VCaP (cell line): ENCODE data around the gene HRAS.

ENCODE experiments used
- H3K27ac ChIP-seq: fragments of 450-650 bp; 2 replicates; pipeline ENCODE4 v1.5.1; 2017
- TF ChIP-seq, protein P1 (sequence below): fragments of 450-650 bp; conservative IDR thresholded peaks from 2 replicates; pipeline ENCODE4 v1.5.1; 2017; ENCODE audit warnings: mild to moderate bottlenecking, moderate library complexity

HRAS gene

DNA sequence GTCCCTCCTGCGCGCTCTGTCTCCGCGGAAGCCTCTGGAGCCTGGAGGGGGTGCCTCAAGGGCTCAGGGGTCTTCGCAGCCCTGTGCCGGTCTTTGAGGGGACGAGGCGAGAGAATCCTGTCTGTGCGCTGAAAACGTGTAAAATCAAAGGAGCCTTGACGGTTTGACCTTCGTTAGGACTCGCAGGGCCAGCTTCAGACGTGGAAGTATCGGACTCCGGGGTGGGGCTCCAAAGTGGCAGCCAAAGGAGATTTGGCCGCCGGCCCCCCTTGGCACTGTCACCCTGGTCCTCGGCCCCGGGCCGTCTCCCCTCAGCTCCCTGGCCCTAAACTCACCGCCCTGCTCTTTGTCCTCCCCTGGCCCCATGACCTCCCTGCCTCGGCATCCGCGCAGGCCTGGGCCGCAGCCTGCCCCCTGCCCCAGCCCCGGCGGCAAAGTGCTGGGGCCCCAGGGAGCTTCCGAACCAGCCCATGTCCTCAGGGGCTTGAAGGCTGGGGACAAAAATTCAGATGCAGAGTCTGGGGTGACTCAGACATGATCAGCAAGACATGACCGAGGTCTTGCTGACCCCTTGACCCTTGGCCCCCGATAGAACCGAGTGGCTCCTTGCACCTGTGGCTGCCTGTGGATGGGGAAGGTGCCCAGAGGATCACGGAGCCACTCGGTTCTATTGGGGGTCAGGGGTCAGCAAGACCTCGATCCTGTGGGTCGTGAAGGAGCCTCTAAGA, 33.9 kb upstream of the HRAS start:
- peak overlapping the region; percentile 89 for H3K27ac ChIP-seq
- TF ChIP-seq, protein P1, sequence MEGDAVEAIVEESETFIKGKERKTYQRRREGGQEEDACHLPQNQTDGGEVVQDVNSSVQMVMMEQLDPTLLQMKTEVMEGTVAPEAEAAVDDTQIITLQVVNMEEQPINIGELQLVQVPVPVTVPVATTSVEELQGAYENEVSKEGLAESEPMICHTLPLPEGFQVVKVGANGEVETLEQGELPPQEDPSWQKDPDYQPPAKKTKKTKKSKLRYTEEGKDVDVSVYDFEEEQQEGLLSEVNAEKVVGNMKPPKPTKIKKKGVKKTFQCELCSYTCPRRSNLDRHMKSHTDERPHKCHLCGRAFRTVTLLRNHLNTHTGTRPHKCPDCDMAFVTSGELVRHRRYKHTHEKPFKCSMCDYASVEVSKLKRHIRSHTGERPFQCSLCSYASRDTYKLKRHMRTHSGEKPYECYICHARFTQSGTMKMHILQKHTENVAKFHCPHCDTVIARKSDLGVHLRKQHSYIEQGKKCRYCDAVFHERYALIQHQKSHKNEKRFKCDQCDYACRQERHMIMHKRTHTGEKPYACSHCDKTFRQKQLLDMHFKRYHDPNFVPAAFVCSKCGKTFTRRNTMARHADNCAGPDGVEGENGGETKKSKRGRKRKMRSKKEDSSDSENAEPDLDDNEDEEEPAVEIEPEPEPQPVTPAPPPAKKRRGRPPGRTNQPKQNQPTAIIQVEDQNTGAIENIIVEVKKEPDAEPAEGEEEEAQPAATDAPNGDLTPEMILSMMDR, result no peak

DNA sequence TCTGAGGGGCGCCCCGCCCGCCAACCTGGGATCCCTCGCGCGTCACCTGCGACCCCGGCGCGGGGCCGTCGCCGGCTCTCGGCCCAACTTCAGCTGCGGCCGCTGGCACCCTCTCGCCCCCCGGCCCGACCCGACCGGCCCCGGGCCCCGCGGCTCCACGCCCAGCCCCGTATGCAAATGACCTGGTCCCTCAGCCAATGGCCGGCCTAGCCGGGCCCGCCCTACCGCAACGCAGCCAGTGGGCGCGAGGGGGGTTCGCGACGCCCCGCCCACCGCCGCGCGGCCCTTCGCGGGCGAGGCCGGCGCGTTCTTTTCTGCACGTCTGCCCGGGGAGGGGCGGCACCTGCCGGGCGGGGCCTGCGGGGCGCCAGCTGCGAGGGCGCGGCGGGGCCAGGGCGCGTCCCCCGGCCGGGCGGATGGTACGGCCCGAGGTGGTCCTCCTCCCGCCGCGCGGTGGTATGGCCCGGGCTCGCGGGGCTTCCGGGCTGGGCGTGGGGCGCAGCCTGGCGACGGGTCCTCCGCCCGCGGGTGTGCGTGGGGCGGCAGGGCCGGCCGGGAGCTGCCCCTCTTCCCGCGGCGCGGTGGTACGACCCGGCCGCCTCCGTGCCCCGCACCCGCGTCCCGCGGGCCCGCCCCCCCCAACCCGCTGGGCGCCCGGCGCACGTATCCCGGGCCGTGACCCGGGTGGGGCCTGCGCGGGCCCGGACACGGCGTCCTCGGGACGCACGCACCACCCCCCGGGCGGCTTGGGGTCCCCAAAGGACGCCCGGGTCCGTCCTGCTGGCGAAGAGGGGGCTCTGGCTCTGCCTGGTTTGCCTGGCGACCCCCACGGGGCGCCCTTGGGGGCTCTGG, 33.2 kb upstream of the HRAS start:
- H3K27ac ChIP-seq, result peak overlapping the region; percentile 89
- TF ChIP-seq, protein P1, result no peak

DNA sequence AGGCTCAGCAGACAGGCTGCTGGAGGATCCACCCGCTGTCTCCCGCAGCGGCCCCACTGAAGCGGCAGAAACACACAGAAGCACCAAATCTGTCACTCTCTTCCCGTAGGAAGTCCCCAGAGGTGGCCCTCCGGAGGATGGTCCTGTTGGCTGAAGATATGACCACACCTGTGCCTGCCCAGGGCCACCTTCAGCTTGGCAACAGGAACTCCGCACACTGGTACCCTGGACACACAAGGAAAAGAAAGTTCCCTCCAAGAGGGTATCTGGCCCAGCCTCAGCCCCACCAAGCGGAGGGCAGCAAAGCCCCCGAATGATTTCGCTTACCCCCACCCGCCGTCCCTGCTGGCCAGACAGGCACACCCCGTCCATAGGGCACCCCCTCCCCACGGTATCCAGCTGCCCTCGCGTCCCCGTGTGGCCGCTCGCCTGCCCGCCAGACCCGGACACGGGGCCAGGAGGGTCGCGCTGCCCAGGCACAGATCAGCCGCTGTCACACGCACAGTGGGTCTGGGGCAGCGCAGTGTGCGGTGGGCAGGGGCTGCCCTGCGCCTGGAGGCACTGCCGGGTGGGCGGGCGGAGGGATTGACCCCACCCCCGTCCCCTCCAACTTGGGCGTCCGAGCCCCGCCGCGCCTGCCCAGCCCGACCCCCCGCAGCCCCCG, 32.4 kb upstream of the HRAS start:
- TF ChIP-seq, protein P1, result no peak
- H3K27ac ChIP-seq, result peak overlapping the region; percentile 89

DNA sequence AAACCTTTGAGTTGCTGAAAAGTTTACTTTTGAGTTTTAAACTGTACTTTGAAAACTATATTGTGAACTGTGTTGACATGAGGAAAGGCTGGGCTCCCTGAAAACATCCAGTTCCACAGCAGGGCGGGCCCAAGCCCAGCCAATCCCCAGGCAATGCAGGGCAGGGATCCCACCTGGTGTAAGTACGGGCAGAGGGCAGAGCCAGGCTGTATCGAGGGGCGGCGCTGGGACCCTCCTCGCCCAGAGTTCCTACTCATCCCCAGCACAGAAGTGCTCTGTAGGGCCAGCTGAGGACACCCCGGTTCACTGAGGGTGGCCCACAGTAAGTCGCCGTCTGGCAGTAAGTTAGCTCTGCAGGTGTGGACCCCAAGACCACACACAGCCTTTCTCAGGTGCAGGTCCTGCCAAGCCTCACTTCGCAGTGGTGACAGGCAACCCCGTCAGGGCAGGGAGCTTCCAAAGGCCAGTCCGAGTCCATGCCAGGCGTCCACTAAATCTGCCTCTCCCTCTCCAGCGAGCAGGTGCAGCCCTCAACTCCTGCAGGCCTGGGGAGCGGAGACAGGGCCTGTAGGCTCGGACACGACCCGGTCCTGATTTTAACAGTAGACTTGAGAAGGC, 31.7 kb upstream of the HRAS start:
- TF ChIP-seq, protein P1, result no peak

DNA sequence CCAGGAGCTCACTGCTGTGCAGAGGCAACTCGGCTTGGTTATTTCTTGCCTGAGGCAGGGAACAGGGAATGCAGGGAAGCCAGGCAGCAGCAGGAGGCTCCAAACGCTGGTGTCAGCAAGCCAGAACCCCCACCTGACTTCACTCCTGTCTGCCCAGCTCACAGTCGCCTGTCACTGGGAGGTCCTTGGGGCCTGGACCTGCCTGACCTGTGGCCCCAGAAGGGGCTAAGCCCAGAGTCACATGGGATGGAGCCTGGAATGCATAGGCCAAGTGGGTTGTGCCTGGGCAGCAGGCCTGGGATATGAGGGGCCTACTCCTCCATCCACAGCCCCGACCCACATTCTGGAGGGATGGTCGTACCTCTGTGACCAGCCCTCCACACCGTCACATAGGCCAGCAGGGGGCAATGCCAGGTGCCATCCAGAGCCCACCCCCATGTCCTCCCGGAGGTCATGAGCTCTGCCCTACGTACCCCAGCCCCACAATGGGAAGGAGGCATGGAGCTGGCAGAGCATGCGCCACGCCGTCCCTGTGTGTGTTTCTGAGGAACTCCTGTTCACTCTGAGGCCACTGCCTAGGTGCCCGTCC, 30.6 kb upstream of the HRAS start:
- no peak overlapping the region; the same call in 1 of the 2 replicates for H3K27ac ChIP-seq
- TF ChIP-seq, protein P1, result 0 out of 2 replicates have a peak, but pooled peaks have one; percentile 5

More for the DNA sequence above, 31.7 kb upstream of the HRAS start:
- peak overlapping the region; percentile 89; the same call in 1 of the 2 replicates for H3K27ac ChIP-seq

DNA sequence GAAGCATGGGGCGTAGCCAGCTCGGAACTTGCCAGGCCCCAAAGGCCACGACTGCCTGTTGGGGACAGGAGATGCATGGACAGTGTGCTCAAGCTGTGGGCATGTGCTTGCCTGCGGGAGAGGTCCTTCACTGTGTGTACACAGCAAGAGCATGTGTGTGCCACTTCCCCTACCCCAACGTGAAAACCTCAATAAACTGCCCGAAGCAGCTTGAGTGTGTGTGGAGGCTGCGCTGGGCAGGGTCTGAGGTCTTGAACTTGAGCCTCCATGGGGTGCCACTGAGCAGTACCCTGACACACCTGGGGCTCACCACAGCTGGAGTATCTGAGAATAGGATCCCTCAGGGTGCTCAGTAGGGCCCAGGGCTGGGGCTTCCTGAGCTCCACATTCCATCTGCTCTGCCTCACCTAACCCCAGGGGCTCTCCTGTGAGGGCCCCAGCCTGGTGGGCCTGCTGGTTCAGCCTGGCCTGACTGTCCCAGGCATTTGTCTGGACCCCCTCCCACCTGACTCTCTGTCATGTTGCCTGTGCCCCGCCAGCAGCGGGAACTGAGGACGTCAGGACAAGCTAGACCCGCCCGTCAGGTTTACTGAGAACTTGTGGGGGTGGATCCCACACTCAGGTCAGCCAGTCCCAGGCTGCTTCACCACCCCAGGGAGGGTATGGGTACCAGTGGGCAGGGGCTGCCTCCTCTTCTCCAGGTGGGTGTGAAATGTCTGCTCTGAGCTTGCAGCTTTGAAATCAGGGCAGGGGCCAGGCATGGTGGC, 28.6 kb upstream of the HRAS start:
- peak overlapping the region; percentile 95 for H3K27ac ChIP-seq
- TF ChIP-seq, protein P1, result no peak
